ENCODE measurements around the gene PBX3.

GRCh38 chr9:125904155-125904851 lies 157.1 kb downstream of the PBX3 start:
- no peak for TF ChIP-seq EZH2phosphoT487 (IDR thresholded peaks at IDR 0.05; ENCODE audit: insufficient read depth, low read depth)
- no peak for TF ChIP-seq EZH2 (IDR thresholded peaks at IDR 0.05; ENCODE audit: insufficient read depth, poor library complexity, severe bottlenecking)
